GM12878 (cell line): ENCODE measurements around the gene MYL12B. TPM values are rescaled to one million over a fixed set of nuclear protein-coding genes. Genes with fewer than 3 reads are reported as not detected.

Experiments
- ATF7 ChIP-seq: fragments of 450-650 bp; IDR thresholded peaks from 2 replicates; pipeline ENCODE4 v1.6.1; 2016; ENCODE audit warnings: low read depth, mild to moderate bottlenecking
- BHLHE40 ChIP-seq, 2 experiments: fragments of 450-650 bp in 1 of 2; IDR thresholded peaks; 2 replicates each; pipeline ENCODE4 v1.6.1; 2011 to 2017; ENCODE audit warnings: low read depth in 2 of 2, borderline replicate concordance in 1 of 2, improper control_type of control experiment in 1 of 2, low read length in 1 of 2, mild to moderate bottlenecking in 1 of 2
- BMI1 ChIP-seq: fragments of 450-650 bp; IDR thresholded peaks from 2 replicates; pipeline ENCODE4 v1.6.1; 2016; ENCODE audit warnings: mild to moderate bottlenecking, moderate library complexity, borderline replicate concordance
- EED ChIP-seq: sonication (generic); IDR thresholded peaks from 2 replicates; pipeline ENCODE4 v1.6.1; 2016; ENCODE audit warnings: antibody characterized with exemption, low read depth
- EP300 ChIP-seq, 2 experiments: fragments of 150-350 bp in 1 of 2; IDR thresholded peaks; 2 replicates each; pipeline ENCODE4 v1.6.1; 2011 to 2012; ENCODE audit warnings: low read depth in 2 of 2, low read length in 2 of 2, borderline replicate concordance in 1 of 2, improper control_type of control experiment in 1 of 2, inconsistent platforms in 1 of 2; ENCODE audit not compliant: control insufficient read depth in 1 of 2
- HDAC2 ChIP-seq: fragments of 200-600 bp; sonication (generic); IDR thresholded peaks from 2 replicates; pipeline ENCODE4 v1.6.1; 2017
- HDAC6 ChIP-seq: fragments of 200-600 bp; sonication (generic); IDR thresholded peaks from one replicate; pipeline ENCODE4 v1.8.0; 2017; ENCODE audit warnings: antibody characterized with exemption; ENCODE audit not compliant: unreplicated experiment
- IRF4 ChIP-seq: IDR thresholded peaks from 2 replicates; pipeline ENCODE4 v1.6.1; 2011; ENCODE audit warnings: low read depth, low read length
- NRF1 ChIP-seq: conservative IDR thresholded peaks from 2 replicates; pipeline ENCODE4 v1.6.1; 2011; ENCODE audit warnings: mild to moderate bottlenecking, low read depth, low read length, improper control_type of control experiment
- PAX5 ChIP-seq: IDR thresholded peaks from 2 replicates; pipeline ENCODE4 v1.6.1; 2011; ENCODE audit warnings: low read depth, low read length, borderline replicate concordance
- PAX8 ChIP-seq: fragments of 450-650 bp; IDR thresholded peaks from 2 replicates; pipeline ENCODE4 v1.6.1; 2017; ENCODE audit warnings: mild to moderate bottlenecking, moderate library complexity
- POLR2AphosphoS2 ChIP-seq: IDR thresholded peaks from 2 replicates; pipeline ENCODE4 v1.6.1; 2011; ENCODE audit warnings: low read depth, mild to moderate bottlenecking, low read length, improper control_type of control experiment, moderate library complexity
- POU2F2 ChIP-seq: IDR thresholded peaks from 3 replicates; pipeline ENCODE4 v1.6.1; 2011; ENCODE audit warnings: low read depth, mild to moderate bottlenecking, low read length, borderline replicate concordance
- RB1 ChIP-seq: fragments of 450-650 bp; formaldehyde crosslinking; IDR thresholded peaks from 2 replicates; pipeline ENCODE4 v1.6.1; 2017; ENCODE audit warnings: mild to moderate bottlenecking, borderline replicate concordance
- RCOR1 ChIP-seq: conservative IDR thresholded peaks from 2 replicates; pipeline ENCODE4 v1.6.1; 2012; ENCODE audit warnings: low read depth, low read length, improper control_type of control experiment
- SMAD1 ChIP-seq: fragments of 450-650 bp; IDR thresholded peaks from 2 replicates; pipeline ENCODE4 v1.6.1; 2018; ENCODE audit warnings: mild to moderate bottlenecking, low read depth; ENCODE audit not compliant: partially characterized antibody
- SMAD5 ChIP-seq: IDR thresholded peaks from 2 replicates; pipeline ENCODE4 v1.6.1; 2016; ENCODE audit warnings: antibody characterized with exemption, low read depth
- SREBF1 ChIP-seq: IDR thresholded peaks from 2 replicates; pipeline ENCODE4 v1.6.1; 2012; ENCODE audit warnings: mild to moderate bottlenecking, low read length
- SUPT20H ChIP-seq: IDR thresholded peaks from 2 replicates; pipeline ENCODE4 v1.6.1; 2011; ENCODE audit warnings: low read depth, mild to moderate bottlenecking, low read length, moderate library complexity, borderline replicate concordance; ENCODE audit not compliant: control insufficient read depth
- TBL1XR1 ChIP-seq: IDR thresholded peaks from 2 replicates; pipeline ENCODE4 v1.6.1; 2012; ENCODE audit warnings: low read depth, low read length, improper control_type of control experiment
- WRNIP1 ChIP-seq: IDR thresholded peaks from 2 replicates; pipeline ENCODE4 v1.6.1; 2011; ENCODE audit warnings: low read depth, low read length, improper control_type of control experiment, borderline replicate concordance
- ZSCAN29 ChIP-seq: fragments of 450-650 bp; IDR thresholded peaks from 2 replicates; pipeline ENCODE4 v1.6.1; 2017; ENCODE audit warnings: mild to moderate bottlenecking, moderate library complexity
- polyA plus RNA-seq, 11 experiments: library from polyadenylated mRNA; depleted of rRNA in 4 of 11; unstranded in 6 of 11; stranded (reverse) in 5 of 11; fragments of >200 nt; fragmentation: Nextera tagmentation in 4 of 11; fragmentation: Illumina TruSeq in 1 of 11; extraction: Ambion mirVana in 4 of 11; extraction: Trizol in 1 of 11; gene quantifications; 1 replicate in 1 of 11; 2 replicates in 10 of 11; pipeline versions ENCODE4 v1.2.1 to v1.2.3, GENCODE V29; 2011 to 2016; ENCODE audit warnings: inconsistent platforms in 2 of 11, missing spikeins in 2 of 11, low read depth in 1 of 11
- total RNA-seq, 4 experiments: library from RNA; depleted of rRNA in 3 of 4; stranded (reverse); fragments of >200 nt in 3 of 4; fragmentation: Illumina TruSeq in 1 of 4; extraction: Trizol in 1 of 4; gene quantifications; 2 replicates each; pipeline versions ENCODE4 v1.2.1 to v1.2.3, GENCODE V29; 2013 to 2021
- TF ChIP-seq, protein P1 (sequence below): IDR thresholded peaks from 2 replicates; pipeline ENCODE4 v1.6.1; 2012; ENCODE audit warnings: low read depth, low read length, improper control_type of control experiment
- TF ChIP-seq, protein P2 (sequence below): fragments of 450-650 bp; IDR thresholded peaks from 2 replicates; pipeline ENCODE4 v1.6.1; 2017; ENCODE audit warnings: low read depth, mild to moderate bottlenecking, moderate library complexity
- TF ChIP-seq, protein P3 (sequence below): fragments of 450-650 bp; IDR thresholded peaks from 2 replicates; pipeline ENCODE4 v1.6.1; 2018; ENCODE audit warnings: mild to moderate bottlenecking, low read depth, moderate library complexity; ENCODE audit not compliant: partially characterized antibody

The MYL12B gene
- total and polyA plus RNA-seq, 10 of the 15 experiments (the other 5 are each of a cell fraction or from before 2014, with no cell fraction given): 179 to 739 (median 400) TPM

DNA sequence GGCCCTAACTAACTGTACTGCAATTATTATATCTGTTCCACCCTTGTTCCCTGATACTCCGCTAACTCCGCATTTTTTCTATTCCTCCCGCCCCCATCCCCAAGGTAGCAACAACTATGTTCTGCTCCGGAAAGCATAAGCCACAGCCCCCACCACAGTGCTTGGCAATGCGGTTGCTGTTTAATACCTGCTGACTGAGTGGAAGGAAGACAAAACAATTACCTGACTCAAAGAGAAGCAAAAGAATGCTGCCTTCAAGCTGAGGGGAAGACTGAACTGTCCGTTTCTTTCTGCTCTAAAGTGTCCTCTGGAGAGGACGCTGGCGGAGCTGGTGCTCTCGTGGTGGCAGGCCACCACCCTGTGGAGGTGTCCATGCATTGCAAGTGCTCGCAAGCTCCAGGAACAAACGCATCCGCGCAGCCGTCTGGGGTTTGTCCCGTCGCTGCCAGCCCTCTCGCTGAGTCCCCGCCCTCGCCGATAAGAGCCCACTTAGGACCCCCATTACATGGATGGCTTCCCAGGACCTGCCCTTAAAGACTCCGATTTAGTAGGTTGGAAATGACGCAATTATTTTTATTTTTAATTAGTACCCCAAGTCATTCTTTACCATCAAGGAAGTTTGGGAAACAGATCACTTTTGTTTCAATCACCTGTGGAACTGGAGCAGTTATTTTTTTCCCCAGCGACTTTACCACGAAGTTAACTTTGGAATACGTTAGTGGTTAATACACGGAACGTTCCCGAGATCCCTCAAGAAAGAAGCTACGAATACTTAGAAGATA lies 15.9 kb upstream of the MYL12B start (continued):
- 0 out of 4 replicates have a peak, but pooled peaks of 1 of the 2 experiments have one; percentile 38 for TF ChIP-seq EP300 (IDR thresholded peaks at IDR 0.05; ENCODE audit: borderline replicate concordance in 1 of 2, control insufficient read depth in 1 of 2, low read depth in 2 of 2, low read length in 2 of 2)
- TF ChIP-seq HDAC6: no peak
- no peak for TF ChIP-seq SMAD5
- TF ChIP-seq POU2F2: peak; percentile 83; the same call in 2 of the 3 replicates
- no peak for TF ChIP-seq SREBF1
- TF ChIP-seq, protein P1, sequence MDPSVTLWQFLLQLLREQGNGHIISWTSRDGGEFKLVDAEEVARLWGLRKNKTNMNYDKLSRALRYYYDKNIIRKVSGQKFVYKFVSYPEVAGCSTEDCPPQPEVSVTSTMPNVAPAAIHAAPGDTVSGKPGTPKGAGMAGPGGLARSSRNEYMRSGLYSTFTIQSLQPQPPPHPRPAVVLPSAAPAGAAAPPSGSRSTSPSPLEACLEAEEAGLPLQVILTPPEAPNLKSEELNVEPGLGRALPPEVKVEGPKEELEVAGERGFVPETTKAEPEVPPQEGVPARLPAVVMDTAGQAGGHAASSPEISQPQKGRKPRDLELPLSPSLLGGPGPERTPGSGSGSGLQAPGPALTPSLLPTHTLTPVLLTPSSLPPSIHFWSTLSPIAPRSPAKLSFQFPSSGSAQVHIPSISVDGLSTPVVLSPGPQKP: no peak
- TF ChIP-seq IRF4: peak; percentile 46; the same call in 1 of the 2 replicates
- TF ChIP-seq RB1: 0 out of 2 replicates have a peak, but pooled peaks have one; percentile 69
- TF ChIP-seq PAX5: peak; percentile 73; the same call in 1 of the 2 replicates
- TF ChIP-seq, protein P2, sequence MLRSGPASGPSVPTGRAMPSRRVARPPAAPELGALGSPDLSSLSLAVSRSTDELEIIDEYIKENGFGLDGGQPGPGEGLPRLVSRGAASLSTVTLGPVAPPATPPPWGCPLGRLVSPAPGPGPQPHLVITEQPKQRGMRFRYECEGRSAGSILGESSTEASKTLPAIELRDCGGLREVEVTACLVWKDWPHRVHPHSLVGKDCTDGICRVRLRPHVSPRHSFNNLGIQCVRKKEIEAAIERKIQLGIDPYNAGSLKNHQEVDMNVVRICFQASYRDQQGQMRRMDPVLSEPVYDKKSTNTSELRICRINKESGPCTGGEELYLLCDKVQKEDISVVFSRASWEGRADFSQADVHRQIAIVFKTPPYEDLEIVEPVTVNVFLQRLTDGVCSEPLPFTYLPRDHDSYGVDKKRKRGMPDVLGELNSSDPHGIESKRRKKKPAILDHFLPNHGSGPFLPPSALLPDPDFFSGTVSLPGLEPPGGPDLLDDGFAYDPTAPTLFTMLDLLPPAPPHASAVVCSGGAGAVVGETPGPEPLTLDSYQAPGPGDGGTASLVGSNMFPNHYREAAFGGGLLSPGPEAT: 0 out of 2 replicates have a peak, but pooled peaks have one; percentile 24
- TF ChIP-seq BMI1: 0 out of 2 replicates have a peak, but pooled peaks have one; percentile 32
- TF ChIP-seq BHLHE40 (IDR thresholded peaks at IDR 0.05; ENCODE audit: borderline replicate concordance in 1 of 2, low read depth in 2 of 2, low read length in 1 of 2): peak; percentile 41 to 56; a peak in 2 of 4 replicates
- 0 out of 2 replicates have a peak, but pooled peaks have one; percentile 15 for TF ChIP-seq NRF1
- TF ChIP-seq SUPT20H: no peak
- no peak for TF ChIP-seq HDAC2
- peak; percentile 77 for TF ChIP-seq EED
- no peak; the same call in 1 of the 2 replicates for TF ChIP-seq ATF7
- TF ChIP-seq PAX8: no peak
- TF ChIP-seq, protein P3, sequence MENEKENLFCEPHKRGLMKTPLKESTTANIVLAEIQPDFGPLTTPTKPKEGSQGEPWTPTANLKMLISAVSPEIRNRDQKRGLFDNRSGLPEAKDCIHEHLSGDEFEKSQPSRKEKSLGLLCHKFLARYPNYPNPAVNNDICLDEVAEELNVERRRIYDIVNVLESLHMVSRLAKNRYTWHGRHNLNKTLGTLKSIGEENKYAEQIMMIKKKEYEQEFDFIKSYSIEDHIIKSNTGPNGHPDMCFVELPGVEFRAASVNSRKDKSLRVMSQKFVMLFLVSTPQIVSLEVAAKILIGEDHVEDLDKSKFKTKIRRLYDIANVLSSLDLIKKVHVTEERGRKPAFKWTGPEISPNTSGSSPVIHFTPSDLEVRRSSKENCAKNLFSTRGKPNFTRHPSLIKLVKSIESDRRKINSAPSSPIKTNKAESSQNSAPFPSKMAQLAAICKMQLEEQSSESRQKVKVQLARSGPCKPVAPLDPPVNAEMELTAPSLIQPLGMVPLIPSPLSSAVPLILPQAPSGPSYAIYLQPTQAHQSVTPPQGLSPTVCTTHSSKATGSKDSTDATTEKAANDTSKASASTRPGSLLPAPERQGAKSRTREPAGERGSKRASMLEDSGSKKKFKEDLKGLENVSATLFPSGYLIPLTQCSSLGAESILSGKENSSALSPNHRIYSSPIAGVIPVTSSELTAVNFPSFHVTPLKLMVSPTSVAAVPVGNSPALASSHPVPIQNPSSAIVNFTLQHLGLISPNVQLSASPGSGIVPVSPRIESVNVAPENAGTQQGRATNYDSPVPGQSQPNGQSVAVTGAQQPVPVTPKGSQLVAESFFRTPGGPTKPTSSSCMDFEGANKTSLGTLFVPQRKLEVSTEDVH: no peak
- no peak; the same call in 1 of the 2 replicates for TF ChIP-seq ZSCAN29
- no peak for TF ChIP-seq POLR2AphosphoS2
- TF ChIP-seq RCOR1: no peak
- TF ChIP-seq SMAD1: peak; percentile 25
- no peak for TF ChIP-seq WRNIP1
- no peak for TF ChIP-seq TBL1XR1
